ENCODE measurements around the gene ASB7.

Gene ASB7

GRCh38 chr15:100692246-100692645 is 89.9 kb downstream of the ASB7 start:
- Mint-ChIP-seq H3K4me1 (ENCODE audit: low read depth) (no peaks in the 10 kb centered on the region), H3K36me3 (no peaks in the 10 kb centered on the region), H3K27me3 (peaks cover 16% of the 10 kb centered on the region), H3K4me3 (no peak overlapping the region), H3K27ac (no peak overlapping the region), H3K9me3 (ENCODE audit: low read depth) (peaks cover 9% of the 10 kb centered on the region)

- no peaks in the 10 kb centered on the region for H3K4me1 Mint-ChIP-seq (ENCODE audit: low read depth)
- peaks cover 10% of the 10 kb centered on the region for H3K9me3 Mint-ChIP-seq (ENCODE audit: low read depth)
- no peak overlapping the region for H3K4me3 Mint-ChIP-seq
- peaks cover 16% of the 10 kb centered on the region for H3K27me3 Mint-ChIP-seq
- H3K36me3 Mint-ChIP-seq, result no peaks in the 10 kb centered on the region
- no peak overlapping the region for H3K27ac Mint-ChIP-seq
Observed at GRCh38 chr15:100692671-100693070, 90.3 kb downstream of the ASB7 start.

- Mint-ChIP-seq H3K36me3 (no peaks in the 10 kb centered on the region), H3K9me3 (ENCODE audit: low read depth) (peaks cover 10% of the 10 kb centered on the region), H3K4me3 (no peak overlapping the region), H3K27me3 (peaks cover 15% of the 10 kb centered on the region), H3K27ac (no peak overlapping the region), H3K4me1 (ENCODE audit: low read depth) (no peaks in the 10 kb centered on the region)
Observed at GRCh38 chr15:100693451-100693850, 91.1 kb downstream of the ASB7 start.

- Mint-ChIP-seq H3K36me3 (no peaks in the 10 kb centered on the region), H3K4me1 (ENCODE audit: low read depth) (no peaks in the 10 kb centered on the region), H3K27ac (no peak overlapping the region), H3K4me3 (no peak overlapping the region), H3K9me3 (ENCODE audit: low read depth) (peaks cover 10% of the 10 kb centered on the region), H3K27me3 (peaks cover 15% of the 10 kb centered on the region)
Observed at GRCh38 chr15:100694381-100695021, 92.1 kb downstream of the ASB7 start.

- H3K36me3 Mint-ChIP-seq, result no peaks in the 10 kb centered on the region
- no peak overlapping the region for H3K4me3 Mint-ChIP-seq
- peaks cover 15% of the 10 kb centered on the region for H3K27me3 Mint-ChIP-seq
- H3K9me3 Mint-ChIP-seq (ENCODE audit: low read depth), result peaks cover 10% of the 10 kb centered on the region
- H3K4me1 Mint-ChIP-seq (ENCODE audit: low read depth), result no peaks in the 10 kb centered on the region
- no peak overlapping the region for H3K27ac Mint-ChIP-seq
Observed at GRCh38 chr15:100695048-100695447, 92.7 kb downstream of the ASB7 start.

DNA sequence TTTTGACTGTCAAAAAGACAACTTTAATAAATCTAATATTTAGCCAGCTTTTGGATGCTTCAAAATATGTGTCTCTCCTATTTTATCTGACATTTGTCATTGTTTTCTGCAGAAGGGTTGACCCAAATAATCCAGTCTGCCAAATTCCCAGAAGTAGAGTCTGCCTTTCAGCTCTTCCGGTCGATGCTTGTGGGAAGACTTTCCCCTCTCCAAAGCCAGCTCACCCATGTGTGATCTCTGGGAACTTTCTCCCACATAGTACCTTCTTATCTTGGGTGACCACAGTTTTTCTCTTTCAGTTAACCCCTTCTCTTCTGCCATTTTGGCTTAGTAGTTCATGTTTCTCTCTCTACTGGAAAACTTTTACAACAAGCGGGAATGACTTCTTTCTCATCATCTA is 94.1 kb downstream of the ASB7 start:
- Mint-ChIP-seq H3K36me3 (no peaks in the 10 kb centered on the region), H3K27me3 (peaks cover 18% of the 10 kb centered on the region), H3K4me1 (ENCODE audit: low read depth) (no peaks in the 10 kb centered on the region), H3K27ac (no peak overlapping the region), H3K9me3 (ENCODE audit: low read depth) (peaks cover 10% of the 10 kb centered on the region), H3K4me3 (no peak overlapping the region)

Data from activated naive CD8-positive, alpha-beta T cell (primary cell).